IMR-90 (cell line): ENCODE measurements around the gene MARCKSL1. TPM values are rescaled to one million over a fixed set of nuclear protein-coding genes. Genes with fewer than 3 reads are reported as not detected.

Experiments used
- ATAC-seq: fragments of 200-7000 bp; cut with Tn5 transposase; 2 replicates; pipeline ENCODE4 v1.9.1; 2020; ENCODE audit warnings: low read depth, mild to moderate bottlenecking, moderate library complexity
- BruUV-seq: library from RNA; stranded (reverse); fragments of 400-500 nt; replicated peaks from 2 replicates; lab custom pipeline; 2021; lab: Mats Ljungman, UMichigan
- CTCF ChIA-PET: fragments of 300-600 bp; formaldehyde crosslinking; extraction: SDS; loops from one replicate; lab custom pipeline; 2021; ENCODE audit warnings: antibody characterized with exemption; lab: Yijun Ruan, JAX
- POLR2A ChIA-PET: fragments of 300-600 bp; sonication (Branson Sonifier 250); formaldehyde crosslinking; loops from one replicate; lab custom pipeline; 2022; ENCODE audit warnings: antibody characterized with exemption; ENCODE audit not compliant: unreplicated experiment; lab: Charles Lee
- DNase-seq: peaks from one replicate; pipeline ENCODE4 v3.0.0; 2013
- H2AFZ ChIP-seq: replicated peaks from 2 replicates; pipeline ENCODE3; 2013; ENCODE audit warnings: low read length, mild to moderate bottlenecking; ENCODE audit not compliant: poor library complexity
- H2AK5ac ChIP-seq: 2 replicates; pipeline ENCODE4 v1.6.1; 2013; ENCODE audit warnings: low read depth, low read length, inconsistent platforms
- H2AK9ac ChIP-seq: replicated peaks from 2 replicates; pipeline ENCODE3; 2013; ENCODE audit warnings: mild to moderate bottlenecking, low read depth, low read length, moderate library complexity; ENCODE audit not compliant: poor library complexity
- H2BK120ac ChIP-seq: 2 replicates; pipeline ENCODE4 v1.6.1; 2013; ENCODE audit warnings: low read depth, low read length, inconsistent platforms
- H2BK15ac ChIP-seq: 3 replicates; pipeline ENCODE4 v1.6.1; 2013; ENCODE audit warnings: low read depth, low read length, inconsistent platforms
- H2BK20ac ChIP-seq: 2 replicates; pipeline ENCODE4 v1.6.1; 2013; ENCODE audit warnings: low read depth, mild to moderate bottlenecking, inconsistent platforms, low read length, moderate library complexity
- H2BK5ac ChIP-seq: 2 replicates; pipeline ENCODE4 v1.6.1; 2013; ENCODE audit warnings: mild to moderate bottlenecking, low read depth, low read length, inconsistent platforms; ENCODE audit not compliant: poor library complexity, severe bottlenecking
- H3K14ac ChIP-seq: replicated peaks from 2 replicates; pipeline ENCODE4 v1.6.1; 2013; ENCODE audit warnings: low read depth, low read length, inconsistent platforms
- H3K18ac ChIP-seq: 2 replicates; pipeline ENCODE4 v1.6.1; 2013; ENCODE audit warnings: low read depth, low read length, control low read depth
- H3K23ac ChIP-seq: 2 replicates; pipeline ENCODE4 v1.6.1; 2013; ENCODE audit warnings: low read depth, low read length, inconsistent platforms
- H3K27ac ChIP-seq: 2 replicates; pipeline ENCODE4 v1.5.1; 2013; ENCODE audit warnings: mild to moderate bottlenecking, control low read depth, low read length; ENCODE audit not compliant: insufficient read depth
- H3K27me3 ChIP-seq: 2 replicates; pipeline ENCODE4 v1.6.1; 2013; ENCODE audit warnings: low read length; ENCODE audit not compliant: control insufficient read depth, insufficient read depth
- H3K36me3 ChIP-seq: 2 replicates; pipeline ENCODE4 v1.6.1; 2013; ENCODE audit warnings: low read length, mixed read lengths; ENCODE audit not compliant: control insufficient read depth, insufficient read depth
- H3K4ac ChIP-seq: 2 replicates; pipeline ENCODE4 v1.6.1; 2013; ENCODE audit warnings: low read depth, low read length, inconsistent platforms
- H3K4me1 ChIP-seq: 2 replicates; pipeline ENCODE4 v1.6.1; 2013; ENCODE audit warnings: low read length, mixed read lengths; ENCODE audit not compliant: control insufficient read depth, insufficient read depth
- H3K4me2 ChIP-seq: 2 replicates; pipeline ENCODE4 v1.6.1; 2013; ENCODE audit warnings: low read depth, mild to moderate bottlenecking, control low read depth, low read length, moderate library complexity
- H3K4me3 ChIP-seq: 2 replicates; pipeline ENCODE4 v1.5.1; 2013; ENCODE audit warnings: low read depth, mild to moderate bottlenecking, control low read depth, low read length, moderate library complexity; ENCODE audit not compliant: insufficient read depth
- H3K56ac ChIP-seq: 2 replicates; pipeline ENCODE4 v1.6.1; 2013; ENCODE audit warnings: low read length, inconsistent platforms; ENCODE audit not compliant: insufficient read depth; ENCODE audit errors: extremely low read depth
- H3K79me1 ChIP-seq, 2 experiments: 2 replicates each; pipeline ENCODE4 v1.6.1; 2013; ENCODE audit warnings: low read length in 2 of 2, inconsistent platforms in 1 of 2, low read depth in 1 of 2
- H3K9ac ChIP-seq: 2 replicates; pipeline ENCODE4 v1.6.1; 2013; ENCODE audit warnings: low read depth, low read length, control low read depth
- H3K9me1 ChIP-seq: 2 replicates; pipeline ENCODE4 v1.6.1; 2013; ENCODE audit warnings: low read length, inconsistent platforms; ENCODE audit not compliant: insufficient read depth
- H3K9me3 ChIP-seq: 2 replicates; pipeline ENCODE4 v1.6.1; 2013; ENCODE audit warnings: low read length; ENCODE audit not compliant: control insufficient read depth, insufficient read depth
- H4K20me1 ChIP-seq: 2 replicates; pipeline ENCODE4 v1.6.1; 2013; ENCODE audit warnings: low read length, inconsistent platforms; ENCODE audit not compliant: insufficient read depth
- H4K5ac ChIP-seq: 2 replicates; pipeline ENCODE4 v1.6.1; 2013; ENCODE audit warnings: mild to moderate bottlenecking, low read depth, low read length, control low read depth
- H4K8ac ChIP-seq, 2 experiments: 2 replicates each; pipeline ENCODE4 v1.6.1; 2013; ENCODE audit warnings: low read depth in 2 of 2, low read length in 2 of 2, control low read depth in 1 of 2, inconsistent platforms in 1 of 2
- H4K91ac ChIP-seq: 2 replicates; pipeline ENCODE4 v1.6.1; 2013; ENCODE audit warnings: low read depth, low read length, inconsistent platforms; ENCODE audit not compliant: insufficient read depth
- NFE2L2 ChIP-seq: fragments of 150-350 bp; IDR thresholded peaks from 2 replicates; pipeline ENCODE4 v1.6.1; 2016; ENCODE audit warnings: low read depth, mild to moderate bottlenecking, low read length
- WGBS, 2 experiments: methylation state at CpG; one replicate each; pipeline versions ENCODE4 v1.1.5 to v1.1.7; 2013; ENCODE audit warnings: missing lambda C conversion rate in 2 of 2; ENCODE audit not compliant: insufficient read length in 1 of 2; ENCODE audit errors: extremely low coverage in 2 of 2; 5-methylcytosine and 5-hydroxymethylcytosine counted together
- dilution Hi-C: fragments of 300-500 bp; cut with HindIII; formaldehyde crosslinking; loops from one replicate; pipeline ENCODE4 v1.14.3; 2018; ENCODE audit warnings: low sequenced_read_pairs; ENCODE audit not compliant: unreplicated experiment
- in situ Hi-C: fragments of 300-500 bp; cut with MboI; formaldehyde crosslinking; loops from 3 replicates; pipeline ENCODE4 v1.14.3; 2019; ENCODE audit warnings: low sequenced_read_pairs, inconsistent platforms, mixed read lengths
- intact Hi-C: fragments of 100-400 bp; cut with micrococcal nuclease; formaldehyde crosslinking; loops from 2 replicates; pipeline ENCODE4 v1.10.0; 2022
- polyA plus RNA-seq, 3 experiments: library from polyadenylated mRNA; depleted of rRNA; stranded (reverse); fragments of >200 nt; gene quantifications; 2 replicates each; pipeline ENCODE4 v1.2.3, GENCODE V29; 2012; ENCODE audit warnings: low replicate concordance in 1 of 3
- total RNA-seq: library from RNA; depleted of rRNA; stranded (reverse); fragments of >200 nt; gene quantifications from 2 replicates; pipeline ENCODE4 v1.2.3, GENCODE V29; 2012

Gene MARCKSL1
- total and polyA plus RNA-seq, 2 of the 4 experiments (the other 2 are of a cell fraction) = 37.5 to 218 TPM

DNA sequence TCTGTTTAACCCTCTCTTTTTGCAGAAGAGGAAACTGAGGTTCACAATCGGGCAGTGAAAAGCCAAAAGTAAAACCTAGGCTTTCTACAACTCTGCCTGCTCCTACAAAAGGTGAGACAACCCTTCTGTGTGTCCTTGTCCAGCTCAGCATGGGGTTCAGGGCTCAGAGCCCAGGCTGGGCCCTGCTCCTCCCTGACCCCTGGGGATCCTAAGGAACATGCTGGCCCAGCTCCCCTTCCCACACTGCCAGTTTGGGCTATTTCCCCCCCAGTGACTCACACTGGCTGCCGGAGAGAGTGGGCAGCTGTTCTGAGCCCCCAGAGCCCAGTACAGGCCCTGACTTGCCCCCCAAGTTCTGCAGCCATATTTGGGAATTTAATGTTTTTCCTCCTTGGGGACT lies 17.4 kb upstream of the MARCKSL1 start:
- Histone ChIP-seq H2AK9ac (peak overlapping the region; percentile 91), H3K18ac (peak overlapping the region; percentile 32), H3K14ac (peak overlapping the region; percentile 54), H3K36me3 (peaks cover 5% of the 10 kb centered on the region; the same call in 1 of the 2 replicates), H3K27me3 (no peaks in the 10 kb centered on the region), H3K4me1 (peaks cover 26% of the 10 kb centered on the region), H3K4me3 (no peak overlapping the region), H4K91ac (peak overlapping the region; percentile 93), H2AK5ac (peak overlapping the region; percentile 94), H2AFZ (peak overlapping the region; percentile 4), H3K23ac (peak overlapping the region; percentile 28), H4K8ac (peak overlapping the region; percentile 75 to 85), H4K5ac (peak overlapping the region; percentile 59), H2BK20ac (peak overlapping the region; percentile 16), H3K9me3 (no peaks in the 10 kb centered on the region), H3K4me2 (peak overlapping the region; percentile 1; the same call in 1 of the 2 replicates), H4K20me1 (no peaks in the 10 kb centered on the region), H3K9me1 (peaks cover 18% of the 10 kb centered on the region), H3K56ac (no peak overlapping the region), H3K9ac (peak overlapping the region; percentile 87), H2BK120ac (peak overlapping the region; percentile 50), H3K27ac (peak overlapping the region; percentile 95), H3K79me1 (peaks cover 8 to 30% of the 10 kb centered on the region in 2 experiments; a peak in 3 of 4 replicates), H3K4ac (peak overlapping the region; percentile 79), H2BK5ac (peak overlapping the region; percentile 81), H2BK15ac (peak overlapping the region; percentile 80; the same call in 2 of the 3 replicates)
- ChIA-PET CTCF (no interaction called here), POLR2A (no interaction called here)
- in situ Hi-C loops = no loop called here
- no peak for TF ChIP-seq NFE2L2
- DNase-seq (no peak), ATAC-seq (no peak)
- intact Hi-C loops = no loop called here
- 100% methylated on average over 1 of the region's 2 CpGs; no CpG with 5 or more reads in 1 of the 2 experiments for WGBS, 2 experiments
- dilution Hi-C loops = no loop called here
- TSS peak; percentile 14 for BruUV-seq
